HG02571 (cell line): ENCODE measurements around the gene SDK1.

ENCODE experiments used
- ATAC-seq: cut with Tn5 transposase; IDR thresholded peaks from one replicate; pipeline ENCODE4 v1.9.1; 2021; ENCODE audit warnings: mild to moderate bottlenecking, moderate library complexity; ENCODE audit not compliant: unreplicated experiment

SDK1 gene

GRCh38 chr7:4026941-4027486, 726.0 kb downstream of the SDK1 start:
- no peak for ATAC-seq

- ATAC-seq, result no peak
Observed at GRCh38 chr7:4028221-4028620, 727.2 kb downstream of the SDK1 start.

- ATAC-seq, result no peak
Observed at GRCh38 chr7:4029941-4030340, 728.9 kb downstream of the SDK1 start.

DNA sequence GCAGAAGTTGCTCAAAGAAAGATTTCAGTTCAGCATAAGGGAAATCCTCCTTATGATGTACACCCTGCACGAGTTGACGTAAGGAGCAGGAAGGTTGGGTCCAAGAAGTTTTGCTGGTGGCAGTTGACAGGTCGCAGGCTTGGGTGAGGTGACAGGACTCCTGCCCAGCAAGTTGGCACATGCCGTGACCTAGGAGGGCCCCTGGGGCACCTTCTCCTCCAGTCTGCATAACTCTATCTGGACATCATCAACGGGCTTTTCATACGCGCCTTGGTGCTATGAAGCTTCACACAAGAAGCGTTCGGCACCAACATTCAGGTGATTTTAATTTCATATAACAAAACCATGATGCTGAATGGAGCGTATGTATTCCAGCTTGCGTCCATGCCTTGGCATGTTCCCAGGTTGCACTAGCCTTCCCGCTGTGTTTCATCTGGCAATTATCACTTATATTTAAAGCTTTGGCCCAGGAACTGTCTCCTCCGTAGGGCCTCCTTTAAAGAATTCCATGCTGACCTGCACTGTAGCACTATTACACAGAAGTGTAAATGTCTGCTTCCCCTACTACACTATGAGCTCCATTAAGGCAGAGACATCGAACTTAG, 729.4 kb downstream of the SDK1 start:
- no peak for ATAC-seq

GRCh38 chr7:4033996-4034395, 732.9 kb downstream of the SDK1 start:
- no peak for ATAC-seq

DNA sequence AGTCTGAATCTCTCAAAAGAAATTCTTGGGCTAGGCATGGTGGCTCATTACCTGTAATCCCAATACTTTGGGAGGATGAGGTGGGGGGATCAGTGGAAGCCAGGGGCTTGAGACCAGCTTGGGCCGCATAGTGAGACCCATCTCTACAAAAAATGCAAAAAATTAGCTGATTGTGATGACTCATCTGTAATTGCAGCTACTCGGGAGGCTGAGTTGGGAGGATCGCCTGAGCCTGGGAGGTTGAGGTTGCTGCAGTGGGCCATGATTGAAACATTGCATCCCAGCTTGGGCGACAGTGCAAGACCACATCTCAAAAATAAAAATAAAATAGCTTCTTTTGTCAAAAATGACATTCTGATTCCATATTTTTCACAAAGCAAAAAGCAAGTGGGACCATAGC, 736.3 kb downstream of the SDK1 start:
- ATAC-seq, result no peak

GRCh38 chr7:4037877-4038276, 736.8 kb downstream of the SDK1 start:
- no peak for ATAC-seq

- ATAC-seq, result no peak
Observed at GRCh38 chr7:4040109-4040928, 739.3 kb downstream of the SDK1 start.

GRCh38 chr7:4042402-4043045, 741.5 kb downstream of the SDK1 start:
- no peak for ATAC-seq

GRCh38 chr7:4043988-4044387, 742.9 kb downstream of the SDK1 start:
- ATAC-seq, result no peak

GRCh38 chr7:4045450-4045849, 744.4 kb downstream of the SDK1 start:
- no peak for ATAC-seq

- no peak for ATAC-seq
Observed at GRCh38 chr7:4045975-4046374, 744.9 kb downstream of the SDK1 start.

DNA sequence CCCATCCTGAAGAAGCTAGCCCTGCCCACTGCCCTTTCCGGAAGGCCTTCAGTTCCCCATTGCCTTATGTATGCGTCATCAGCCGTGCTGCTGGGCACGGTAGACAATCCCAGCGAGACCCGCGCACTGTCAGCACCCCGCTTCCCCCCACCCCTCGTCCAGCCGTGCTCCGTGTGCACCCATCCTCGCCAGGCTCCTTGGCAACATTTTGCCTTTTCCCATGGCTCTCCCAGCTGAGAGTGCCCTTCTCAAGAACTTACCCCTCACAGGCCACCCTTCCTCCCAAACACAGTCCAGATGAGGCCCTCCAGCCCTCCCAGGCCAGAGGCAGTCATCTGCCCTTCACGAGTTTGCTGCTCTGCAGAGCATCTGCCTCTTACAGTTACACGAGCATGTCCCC, 747.3 kb downstream of the SDK1 start:
- ATAC-seq, result no peak

DNA sequence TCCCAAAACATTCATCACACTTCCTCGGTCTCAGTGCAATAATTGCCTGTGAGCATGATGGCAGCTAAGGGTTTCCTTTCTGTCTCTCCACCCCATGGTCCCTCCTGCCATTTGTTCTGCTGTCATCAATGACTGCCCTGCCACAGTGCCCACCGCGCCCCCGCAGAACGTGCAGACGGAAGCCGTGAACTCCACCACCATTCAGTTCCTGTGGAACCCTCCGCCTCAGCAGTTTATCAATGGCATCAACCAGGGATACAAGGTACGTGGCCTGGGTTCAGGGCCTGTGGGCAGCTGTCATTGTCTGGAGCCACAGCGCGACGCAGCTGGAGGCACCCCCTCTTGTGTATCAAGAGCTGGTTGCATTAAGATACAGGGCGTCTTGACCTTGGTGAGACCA, 748.1 kb downstream of the SDK1 start:
- ATAC-seq, result no peak

GRCh38 chr7:4050126-4050660, 749.1 kb downstream of the SDK1 start:
- ATAC-seq, result no peak

GRCh38 chr7:4051696-4052095, 750.6 kb downstream of the SDK1 start:
- ATAC-seq, result no peak

DNA sequence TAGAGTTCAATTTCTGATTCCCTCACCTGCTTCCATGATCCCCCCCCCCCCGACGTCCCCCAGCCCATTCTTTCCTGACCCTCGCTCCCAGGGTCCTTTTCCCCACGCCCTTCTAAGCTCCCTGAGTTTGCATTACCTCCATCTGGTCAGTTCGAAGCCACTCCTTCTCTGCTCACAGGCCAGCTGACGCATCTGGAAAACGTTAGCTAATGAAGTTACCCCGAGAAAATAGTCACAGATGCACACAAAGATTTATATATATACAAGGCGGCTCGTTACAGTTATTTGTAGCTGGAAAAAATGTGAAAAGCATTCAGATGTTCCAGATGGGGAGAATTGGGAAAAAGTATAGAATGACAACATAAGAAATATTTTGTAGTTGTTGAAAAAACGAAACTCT, 751.1 kb downstream of the SDK1 start:
- no peak for ATAC-seq

GRCh38 chr7:4054158-4054557, 753.1 kb downstream of the SDK1 start:
- ATAC-seq, result no peak

DNA sequence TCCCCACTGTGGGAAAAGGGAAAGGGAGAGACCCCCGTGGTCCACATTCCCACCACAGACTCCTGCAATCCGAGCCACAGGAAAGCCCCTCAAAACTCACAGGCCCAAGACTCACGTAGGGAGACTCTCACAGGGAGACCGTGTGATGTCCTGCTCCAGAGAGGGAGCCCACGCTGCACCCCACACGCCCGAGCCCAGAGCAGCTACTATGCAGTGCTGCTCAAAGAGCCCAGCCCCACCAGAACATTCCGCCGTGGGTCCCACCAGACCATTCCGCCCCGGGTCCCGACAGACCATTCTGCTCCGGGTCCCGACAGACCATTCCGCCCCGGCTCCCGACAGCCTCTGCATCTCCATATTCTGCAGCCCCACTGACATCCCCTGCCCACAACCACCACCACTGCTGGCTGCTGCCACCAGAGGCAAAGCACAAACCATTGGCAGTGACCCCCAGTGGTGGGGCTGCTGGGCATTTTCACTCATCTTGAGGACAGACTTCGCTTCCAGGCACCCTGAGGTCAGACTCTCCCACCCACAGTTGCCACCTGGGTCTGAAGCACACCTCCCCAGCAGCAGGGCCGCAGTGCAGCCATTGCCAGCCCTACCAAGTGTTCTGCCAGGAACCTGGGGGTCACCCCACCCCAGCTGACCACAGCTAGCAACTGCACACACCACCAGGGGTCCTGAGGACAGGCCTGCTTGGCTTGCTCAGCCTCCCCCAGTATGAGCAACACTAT, 755.7 kb downstream of the SDK1 start:
- ATAC-seq, result no peak

GRCh38 chr7:4057289-4057616, 756.2 kb downstream of the SDK1 start:
- ATAC-seq, result no peak

GRCh38 chr7:4058158-4058557, 757.1 kb downstream of the SDK1 start:
- no peak for ATAC-seq
